Psoas muscle (tissue), 8 donors: ENCODE results near the gene OR5K1. TPM values are rescaled to one million over a fixed set of nuclear protein-coding genes. Genes with fewer than 3 reads are reported as not detected.

Experiments used
- ATAC-seq, 4 donors: fragments of 200-7000 bp; cut with Tn5 transposase; one replicate each; pipeline ENCODE4 v1.9.1; 2020; ENCODE audit warnings: moderate library complexity in 3 of 4, mild to moderate bottlenecking in 2 of 4
- DNase-seq, 2 donors: peaks; one replicate each; pipeline ENCODE4 v3.0.0-alpha.2; 2020
- H3K27ac ChIP-seq: fragments of 200-600 bp; one replicate; pipeline ENCODE4 v1.8.0; 2022
- H3K27me3 ChIP-seq, 3 donors: fragments of 200-600 bp in 1 of 3; one replicate each; pipeline versions ENCODE4 v1.6.1 to v1.8.0; 2013 to 2022; ENCODE audit warnings: low read length in 2 of 3, mild to moderate bottlenecking in 2 of 3, moderate library complexity in 1 of 3; ENCODE audit not compliant: insufficient read depth in 3 of 3
- H3K36me3 ChIP-seq, 2 donors: fragments of 200-600 bp in 1 of 2; one replicate each; pipeline versions ENCODE4 v1.6.1 to v1.8.0; 2013 to 2022; ENCODE audit warnings: low read depth in 1 of 2, mild to moderate bottlenecking in 1 of 2, moderate library complexity in 1 of 2; ENCODE audit not compliant: insufficient read depth in 1 of 2
- H3K4me1 ChIP-seq: fragments of 200-600 bp; one replicate; pipeline ENCODE4 v1.8.0; 2022
- H3K4me3 ChIP-seq: fragments of 200-600 bp; one replicate; pipeline ENCODE4 v1.8.0; 2022; ENCODE audit warnings: mild to moderate bottlenecking
- H3K9me3 ChIP-seq: fragments of 200-600 bp; one replicate; pipeline ENCODE4 v1.8.0; 2022
- WGBS, 3 donors: extraction: QIAGEN DNeasy Blood & Tissue Kit; methylation state at CpG; one replicate each; pipeline versions ENCODE4 v1.1.6 to v1.1.7; 2013; 5-methylcytosine and 5-hydroxymethylcytosine counted together
- intact Hi-C, 2 donors: fragments of 100-400 bp; cut with DNase I; formaldehyde crosslinking; loops; one replicate each; pipeline versions ENCODE4 v1.11.0 to v1.14.2; 2022
- polyA plus RNA-seq, 3 donors: library from polyadenylated mRNA; stranded (reverse); fragments of 200-250 nt; gene quantifications; one replicate each; pipeline ENCODE4 v1.2.3, GENCODE V29; 2013
- total RNA-seq, 4 donors: library from RNA; stranded (reverse); fragmentation: NEBNext Ultra II Directional in 2 of 4; extraction: Animal tissue kit (Norgen Biotek cat#: 25700) in 2 of 4; gene quantifications; one replicate each; pipeline versions ENCODE4 v1.2.1 to v1.2.4, GENCODE V29; 2021 to 2023
- TF ChIP-seq, protein P1 (sequence below): fragments of 200-600 bp; IDR thresholded peaks from one replicate; pipeline ENCODE4 v1.8.0; 2022; ENCODE audit warnings: antibody characterized with exemption
- donor health status: healthy with polysubstance abuse.
- donor health status: DM: no; HTN: no; CAD: no; lungs with moderate emphysema.
- donor health status: Bipolar disorder and iron deficiency.
- donor health status: healthy.
- donor health status: DM: yes; HTN: yes; CAD: no.
- donor health status: DM: no; HTN: no; CAD: no.
- donor health status: DM: no; HTN: no; CAD: no.
- donor health status: DM: yes; HTN: yes; CAD: no.

The OR5K1 gene
- total and polyA plus RNA-seq, 7 donors = not detected

GRCh38 chr3:98445949-98446406 is 17.0 kb upstream of the OR5K1 start:
- 75 to 82% (median 77%) methylated on average over 5 of the region's 5 CpGs for WGBS, 3 donors
- TF ChIP-seq, protein P1, sequence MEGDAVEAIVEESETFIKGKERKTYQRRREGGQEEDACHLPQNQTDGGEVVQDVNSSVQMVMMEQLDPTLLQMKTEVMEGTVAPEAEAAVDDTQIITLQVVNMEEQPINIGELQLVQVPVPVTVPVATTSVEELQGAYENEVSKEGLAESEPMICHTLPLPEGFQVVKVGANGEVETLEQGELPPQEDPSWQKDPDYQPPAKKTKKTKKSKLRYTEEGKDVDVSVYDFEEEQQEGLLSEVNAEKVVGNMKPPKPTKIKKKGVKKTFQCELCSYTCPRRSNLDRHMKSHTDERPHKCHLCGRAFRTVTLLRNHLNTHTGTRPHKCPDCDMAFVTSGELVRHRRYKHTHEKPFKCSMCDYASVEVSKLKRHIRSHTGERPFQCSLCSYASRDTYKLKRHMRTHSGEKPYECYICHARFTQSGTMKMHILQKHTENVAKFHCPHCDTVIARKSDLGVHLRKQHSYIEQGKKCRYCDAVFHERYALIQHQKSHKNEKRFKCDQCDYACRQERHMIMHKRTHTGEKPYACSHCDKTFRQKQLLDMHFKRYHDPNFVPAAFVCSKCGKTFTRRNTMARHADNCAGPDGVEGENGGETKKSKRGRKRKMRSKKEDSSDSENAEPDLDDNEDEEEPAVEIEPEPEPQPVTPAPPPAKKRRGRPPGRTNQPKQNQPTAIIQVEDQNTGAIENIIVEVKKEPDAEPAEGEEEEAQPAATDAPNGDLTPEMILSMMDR = no peak
- H3K9me3 ChIP-seq = no peaks in the 10 kb centered on the region
- H3K36me3 ChIP-seq = no peaks in the 10 kb centered on the region
- H3K27ac ChIP-seq = no peak overlapping the region
- intact Hi-C loops = no loop called here
- H3K4me1 ChIP-seq = no peaks in the 10 kb centered on the region
- H3K4me3 ChIP-seq = no peak overlapping the region
- no peaks in the 10 kb centered on the region for H3K27me3 ChIP-seq
- DNase-seq (no peak), ATAC-seq (no peak)

DNA sequence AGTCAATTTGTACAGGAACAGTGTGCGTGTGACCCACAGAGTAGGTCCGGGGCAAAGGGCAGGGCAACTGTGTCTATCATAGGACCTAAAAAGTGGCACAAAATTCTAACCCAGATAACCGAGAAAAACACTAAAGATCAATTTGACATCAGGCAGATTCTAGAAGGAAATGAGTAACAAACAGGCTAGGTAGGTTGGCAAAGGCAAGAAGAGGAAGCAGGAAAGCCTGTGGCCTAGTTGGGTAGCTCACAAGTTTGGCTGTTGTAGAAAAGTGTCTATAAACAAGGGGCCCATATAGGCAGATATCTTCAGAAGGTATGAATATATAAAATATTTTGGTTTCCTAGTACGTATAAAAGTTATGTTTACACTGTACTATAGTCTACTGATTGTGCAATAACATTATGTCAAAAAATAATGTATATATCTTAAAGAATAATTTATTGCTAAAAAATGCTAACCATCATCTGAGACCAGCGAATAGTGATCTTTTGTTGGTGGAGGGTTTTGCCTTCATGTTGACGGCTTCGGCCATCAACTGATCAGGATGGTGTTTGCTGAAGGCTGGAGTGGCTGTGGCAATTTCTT is 13.3 kb upstream of the OR5K1 start:
- 92 to 96% (median 92%) methylated on average over 7 of the region's 7 CpGs for WGBS, 3 donors

DNA sequence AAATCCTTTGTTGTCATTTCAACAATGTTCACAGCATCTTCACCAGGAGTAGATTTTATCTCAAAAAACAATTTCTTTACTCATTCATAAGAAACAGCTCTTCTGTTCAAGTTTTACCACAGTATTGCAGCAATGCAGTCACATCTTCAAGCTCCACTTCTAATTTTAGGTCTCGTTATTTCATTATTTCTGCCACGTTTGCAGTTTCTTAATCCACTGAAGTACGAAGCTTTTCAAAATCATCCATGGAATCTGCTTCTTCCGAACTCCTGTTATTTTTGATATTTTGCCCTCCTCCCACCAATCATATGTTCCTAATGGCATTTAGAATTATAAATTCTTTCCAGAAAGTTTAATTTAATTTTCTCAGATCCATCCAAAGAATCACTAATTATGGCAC is 12.6 kb upstream of the OR5K1 start:
- 65 to 83% (median 80%) methylated on average over 4 of the region's 4 CpGs for WGBS, 3 donors
- H3K4me3 ChIP-seq = no peak overlapping the region
- ATAC-seq = no peak
- no peaks in the 10 kb centered on the region for H3K4me1 ChIP-seq
- no peaks in the 10 kb centered on the region for H3K36me3 ChIP-seq
- H3K9me3 ChIP-seq = no peaks in the 10 kb centered on the region
- TF ChIP-seq, protein P1 = no peak
- DNase-seq = no peak
- H3K27me3 ChIP-seq = no peaks in the 10 kb centered on the region
- intact Hi-C loops = no loop called here
- H3K27ac ChIP-seq = no peak overlapping the region

More for the DNA sequence above, 13.3 kb upstream of the OR5K1 start:
- intact Hi-C loops = no loop called here
- DNase-seq (no peak), ATAC-seq (no peak)
- H3K4me1 ChIP-seq = no peaks in the 10 kb centered on the region
- no peaks in the 10 kb centered on the region for H3K9me3 ChIP-seq
- H3K36me3 ChIP-seq = no peaks in the 10 kb centered on the region
- no peaks in the 10 kb centered on the region for H3K27me3 ChIP-seq
- TF ChIP-seq, protein P1 = no peak
- no peak overlapping the region for H3K4me3 ChIP-seq
- H3K27ac ChIP-seq = no peak overlapping the region

- H3K36me3 ChIP-seq = no peaks in the 10 kb centered on the region
- ATAC-seq (no peak), DNase-seq (no peak)
- peaks cover 5% of the 10 kb centered on the region for H3K9me3 ChIP-seq
- TF ChIP-seq, protein P1 = no peak
- no peaks in the 10 kb centered on the region for H3K4me1 ChIP-seq
- no peak overlapping the region for H3K4me3 ChIP-seq
- no peaks in the 10 kb centered on the region for H3K27me3 ChIP-seq
- no peak overlapping the region for H3K27ac ChIP-seq
- intact Hi-C loops = no loop called here
These were observed 9.2 kb upstream of the OR5K1 start for GRCh38 chr3:98453827-98454226.

GRCh38 chr3:98454929-98455328 is 8.1 kb upstream of the OR5K1 start:
- Histone ChIP-seq H3K27me3 (no peaks in the 10 kb centered on the region), H3K9me3 (peaks cover 5% of the 10 kb centered on the region), H3K27ac (no peak overlapping the region), H3K36me3 (no peaks in the 10 kb centered on the region), H3K4me3 (no peak overlapping the region), H3K4me1 (no peaks in the 10 kb centered on the region)
- no peak for DNase-seq
- TF ChIP-seq, protein P1 = no peak
- ATAC-seq = no peak
- WGBS, 3 donors = 93 to 96% (median 95%) methylated on average over 1 of the region's 1 CpG
- intact Hi-C loops = no loop called here
